K562 (cell line): ENCODE data around the gene DDX50. TPM values are rescaled to one million over a fixed set of nuclear protein-coding genes. Genes with fewer than 3 reads are reported as not detected.

ENCODE experiments used
- ARNT ChIP-seq, 2 experiments: fragments of 450-650 bp; IDR thresholded peaks; 2 replicates each; pipeline ENCODE4 v1.6.1; 2016; ENCODE audit warnings: mild to moderate bottlenecking in 1 of 2
- BMI1 ChIP-seq: fragments of 150-350 bp; IDR thresholded peaks from 2 replicates; pipeline ENCODE4 v1.6.1; 2014; ENCODE audit warnings: low read length
- ETV5 ChIP-seq: sonication (generic); formaldehyde crosslinking; IDR thresholded peaks from 2 replicates; pipeline ENCODE4 v1.4.0; 2020; ENCODE audit warnings: low read depth, mild to moderate bottlenecking, missing genetic modification reagents
- HLTF ChIP-seq: fragments of 450-650 bp; IDR thresholded peaks from 2 replicates; pipeline ENCODE4 v1.6.1; 2016
- HNRNPH1 ChIP-seq: fragments of 200-400 bp; formaldehyde crosslinking; optimal IDR thresholded peaks from 2 replicates; pipeline ENCODE3; 2017; ENCODE audit warnings: low read depth, mild to moderate bottlenecking, low read length, moderate library complexity
- LEF1 ChIP-seq: fragments of 450-650 bp; IDR thresholded peaks from 2 replicates; pipeline ENCODE4 v1.6.1; 2016; ENCODE audit warnings: mild to moderate bottlenecking
- MTA3 ChIP-seq: fragments of 450-650 bp; formaldehyde crosslinking; IDR thresholded peaks from 2 replicates; pipeline ENCODE4 v1.6.1; 2017; ENCODE audit warnings: mild to moderate bottlenecking, borderline replicate concordance
- NELFE ChIP-seq: IDR thresholded peaks from 2 replicates; pipeline ENCODE4 v1.6.1; 2011; ENCODE audit warnings: mild to moderate bottlenecking; ENCODE audit not compliant: insufficient read depth, insufficient read length
- PRMT5 ChIP-seq: sonication (generic); formaldehyde crosslinking; IDR thresholded peaks from 2 replicates; pipeline ENCODE4 v1.5.0; 2020; ENCODE audit warnings: missing genetic modification reagents
- RFX5 ChIP-seq: IDR thresholded peaks from 2 replicates; pipeline ENCODE4 v1.6.1; 2011; ENCODE audit warnings: low read depth, mild to moderate bottlenecking, improper control_type of control experiment, low read length
- TEAD1 ChIP-seq, 2 experiments: fragments of 450-650 bp in 1 of 2; sonication (generic) in 1 of 2; formaldehyde crosslinking; IDR thresholded peaks; 2 replicates each; pipeline versions ENCODE4 v1.4.0 to v1.8.0; 2020 to 2022; ENCODE audit warnings: mild to moderate bottlenecking in 2 of 2, missing genetic modification reagents in 1 of 2
- THRAP3 ChIP-seq: fragments of 450-650 bp; IDR thresholded peaks from 2 replicates; pipeline ENCODE4 v1.6.1; 2016; ENCODE audit warnings: mild to moderate bottlenecking, inconsistent platforms, borderline replicate concordance
- TRIM24 ChIP-seq, 2 experiments: fragments of 450-650 bp; IDR thresholded peaks; 2 replicates each; pipeline ENCODE4 v1.6.1; 2016
- XRCC3 ChIP-seq: fragments of 450-650 bp; IDR thresholded peaks from 2 replicates; pipeline ENCODE4 v1.6.1; 2017; ENCODE audit warnings: mild to moderate bottlenecking, moderate library complexity
- ZBTB8A ChIP-seq: fragments of 450-650 bp; IDR thresholded peaks from 2 replicates; pipeline ENCODE4 v1.6.1; 2018; ENCODE audit warnings: mild to moderate bottlenecking, moderate library complexity; ENCODE audit not compliant: partially characterized antibody
- ZNF224 ChIP-seq: sonication (generic); formaldehyde crosslinking; IDR thresholded peaks from 2 replicates; pipeline ENCODE4 v1.8.0; 2022; ENCODE audit warnings: mild to moderate bottlenecking, missing genetic modification reagents
- ZNF431 ChIP-seq: sonication (generic); formaldehyde crosslinking; IDR thresholded peaks from 2 replicates; pipeline ENCODE4 v1.8.0; 2022; ENCODE audit warnings: mild to moderate bottlenecking, missing genetic modification reagents
- ZNF668 ChIP-seq: fragments of 250-450 bp; sonication (Bioruptor Pico); IDR thresholded peaks from 2 replicates; pipeline ENCODE4 v1.8.0; 2022; ENCODE audit warnings: mild to moderate bottlenecking, inconsistent platforms
- polyA plus RNA-seq, 8 experiments: library from polyadenylated mRNA; depleted of rRNA in 4 of 8; stranded (reverse) in 5 of 8; unstranded in 3 of 8; fragments of >200 nt; fragmentation: Nextera tagmentation in 2 of 8; fragmentation: Illumina TruSeq in 1 of 8; extraction: Ambion mirVana in 2 of 8; extraction: Trizol in 1 of 8; gene quantifications; 2 replicates each; pipeline versions ENCODE4 v1.2.1 to v1.2.3, GENCODE V29; 2011 to 2014; ENCODE audit warnings: inconsistent platforms in 1 of 8, missing spikeins in 1 of 8
- total RNA-seq, 7 experiments: library from RNA; depleted of rRNA in 6 of 7; stranded (reverse); fragments of >200 nt in 6 of 7; fragmentation: Illumina TruSeq in 2 of 7; extraction: Trizol in 2 of 7; gene quantifications; 2 replicates each; pipeline versions ENCODE4 v1.2.1 to v1.2.3, GENCODE V29; 2011 to 2021; ENCODE audit warnings: low replicate concordance in 1 of 7
- TF ChIP-seq, protein P1 (sequence below): fragments of 250-450 bp; sonication (Bioruptor Pico); IDR thresholded peaks from 2 replicates; pipeline ENCODE4 v1.5.0; 2021; ENCODE audit warnings: mild to moderate bottlenecking, borderline replicate concordance
- TF ChIP-seq, protein P2 (sequence below): fragments of 450-650 bp; IDR thresholded peaks from 2 replicates; pipeline ENCODE4 v1.6.1; 2018; ENCODE audit warnings: mild to moderate bottlenecking, low read depth; ENCODE audit not compliant: partially characterized antibody
- TF ChIP-seq, protein P3 (sequence below): fragments of 450-650 bp; IDR thresholded peaks from one replicate; pipeline ENCODE4 v1.6.1; 2018; ENCODE audit warnings: mild to moderate bottlenecking, moderate library complexity; ENCODE audit not compliant: partially characterized antibody
- TF ChIP-seq, protein P4 (sequence below): conservative IDR thresholded peaks from 2 replicates; pipeline ENCODE4 v1.6.1; 2011; ENCODE audit warnings: low read depth, mild to moderate bottlenecking, low read length; ENCODE audit not compliant: control insufficient read depth
- TF ChIP-seq, protein P5 (sequence below): fragments of 250-450 bp; sonication (Bioruptor Pico); IDR thresholded peaks from 2 replicates; pipeline ENCODE4 v1.4.0; 2020; ENCODE audit warnings: mild to moderate bottlenecking

Gene DDX50
- total and polyA plus RNA-seq, 9 of the 15 experiments (the other 6 are each of a cell fraction or from before 2014, with no cell fraction given): 36.7 to 86.8 (median 57.4) TPM

DNA sequence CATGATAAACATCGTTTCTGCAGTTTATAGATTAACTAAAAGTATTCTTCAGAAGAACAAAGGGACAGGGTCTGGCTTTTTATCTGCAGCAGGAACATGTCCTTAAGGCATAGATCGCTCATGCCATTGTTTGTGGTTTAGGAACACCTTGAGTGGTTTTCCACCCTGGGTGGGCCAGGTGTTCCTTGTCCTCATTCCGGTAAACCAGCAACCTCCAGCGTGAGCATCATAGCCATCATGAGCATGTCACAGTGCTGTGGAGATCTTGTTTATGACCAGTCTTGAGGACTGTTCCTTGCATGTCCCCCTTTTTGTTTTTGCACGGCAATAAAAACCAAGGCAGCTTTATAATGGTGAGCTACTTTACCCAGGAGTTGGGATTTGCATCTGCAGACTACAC lies 39.9 kb upstream of the DDX50 start (continued):
- TF ChIP-seq, protein P1, sequence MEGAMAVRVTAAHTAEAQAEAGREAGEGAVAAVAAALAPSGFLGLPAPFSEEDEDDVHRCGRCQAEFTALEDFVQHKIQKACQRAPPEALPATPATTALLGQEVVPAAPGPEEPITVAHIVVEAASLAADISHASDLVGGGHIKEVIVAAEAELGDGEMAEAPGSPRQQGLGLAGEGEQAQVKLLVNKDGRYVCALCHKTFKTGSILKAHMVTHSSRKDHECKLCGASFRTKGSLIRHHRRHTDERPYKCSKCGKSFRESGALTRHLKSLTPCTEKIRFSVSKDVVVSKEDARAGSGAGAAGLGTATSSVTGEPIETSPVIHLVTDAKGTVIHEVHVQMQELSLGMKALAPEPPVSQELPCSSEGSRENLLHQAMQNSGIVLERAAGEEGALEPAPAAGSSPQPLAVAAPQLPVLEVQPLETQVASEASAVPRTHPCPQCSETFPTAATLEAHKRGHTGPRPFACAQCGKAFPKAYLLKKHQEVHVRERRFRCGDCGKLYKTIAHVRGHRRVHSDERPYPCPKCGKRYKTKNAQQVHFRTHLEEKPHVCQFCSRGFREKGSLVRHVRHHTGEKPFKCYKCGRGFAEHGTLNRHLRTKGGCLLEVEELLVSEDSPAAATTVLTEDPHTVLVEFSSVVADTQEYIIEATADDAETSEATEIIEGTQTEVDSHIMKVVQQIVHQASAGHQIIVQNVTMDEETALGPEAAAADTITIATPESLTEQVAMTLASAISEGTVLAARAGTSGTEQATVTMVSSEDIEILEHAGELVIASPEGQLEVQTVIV: no peak
- TF ChIP-seq, protein P2, sequence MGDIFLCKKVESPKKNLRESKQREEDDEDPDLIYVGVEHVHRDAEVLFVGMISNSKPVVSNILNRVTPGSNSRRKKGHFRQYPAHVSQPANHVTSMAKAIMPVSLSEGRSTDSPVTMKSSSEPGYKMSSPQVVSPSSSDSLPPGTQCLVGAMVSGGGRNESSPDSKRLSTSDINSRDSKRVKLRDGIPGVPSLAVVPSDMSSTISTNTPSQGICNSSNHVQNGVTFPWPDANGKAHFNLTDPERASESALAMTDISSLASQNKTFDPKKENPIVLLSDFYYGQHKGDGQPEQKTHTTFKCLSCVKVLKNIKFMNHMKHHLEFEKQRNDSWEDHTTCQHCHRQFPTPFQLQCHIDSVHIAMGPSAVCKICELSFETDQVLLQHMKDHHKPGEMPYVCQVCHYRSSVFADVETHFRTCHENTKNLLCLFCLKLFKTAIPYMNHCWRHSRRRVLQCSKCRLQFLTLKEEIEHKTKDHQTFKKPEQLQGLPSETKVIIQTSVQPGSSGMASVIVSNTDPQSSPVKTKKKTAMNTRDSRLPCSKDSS: peak; percentile 98
- TF ChIP-seq ZNF224 (CRISPR knock-in tag) (no peak), ZNF668 (CRISPR knock-in tag) (no peak), ZBTB8A (no peak), HLTF (0 out of 2 replicates have a peak, but pooled peaks have one; percentile 30), THRAP3 (no peak), NELFE (no peak), PRMT5 (CRISPR knock-in tag) (no peak), LEF1 (no peak), BMI1 (no peak), TEAD1 (CRISPR knock-in tag; IDR thresholded peaks at IDR 0.05) (no peak), XRCC3 (peak; percentile 98), ARNT (IDR thresholded peaks at IDR 0.05) (no peak), TRIM24 (IDR thresholded peaks at IDR 0.05) (peak; percentile 68 to 91), ZNF431 (CRISPR knock-in tag) (no peak), MTA3 (peak; percentile 59; the same call in 1 of the 2 replicates), ETV5 (CRISPR knock-in tag) (no peak), RFX5 (no peak), HNRNPH1 (no peak)
- TF ChIP-seq, protein P3, sequence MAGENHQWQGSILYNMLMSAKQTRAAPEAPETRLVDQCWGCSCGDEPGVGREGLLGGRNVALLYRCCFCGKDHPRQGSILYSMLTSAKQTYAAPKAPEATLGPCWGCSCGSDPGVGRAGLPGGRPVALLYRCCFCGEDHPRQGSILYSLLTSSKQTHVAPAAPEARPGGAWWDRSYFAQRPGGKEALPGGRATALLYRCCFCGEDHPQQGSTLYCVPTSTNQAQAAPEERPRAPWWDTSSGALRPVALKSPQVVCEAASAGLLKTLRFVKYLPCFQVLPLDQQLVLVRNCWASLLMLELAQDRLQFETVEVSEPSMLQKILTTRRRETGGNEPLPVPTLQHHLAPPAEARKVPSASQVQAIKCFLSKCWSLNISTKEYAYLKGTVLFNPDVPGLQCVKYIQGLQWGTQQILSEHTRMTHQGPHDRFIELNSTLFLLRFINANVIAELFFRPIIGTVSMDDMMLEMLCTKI: no peak
- TF ChIP-seq, protein P4, sequence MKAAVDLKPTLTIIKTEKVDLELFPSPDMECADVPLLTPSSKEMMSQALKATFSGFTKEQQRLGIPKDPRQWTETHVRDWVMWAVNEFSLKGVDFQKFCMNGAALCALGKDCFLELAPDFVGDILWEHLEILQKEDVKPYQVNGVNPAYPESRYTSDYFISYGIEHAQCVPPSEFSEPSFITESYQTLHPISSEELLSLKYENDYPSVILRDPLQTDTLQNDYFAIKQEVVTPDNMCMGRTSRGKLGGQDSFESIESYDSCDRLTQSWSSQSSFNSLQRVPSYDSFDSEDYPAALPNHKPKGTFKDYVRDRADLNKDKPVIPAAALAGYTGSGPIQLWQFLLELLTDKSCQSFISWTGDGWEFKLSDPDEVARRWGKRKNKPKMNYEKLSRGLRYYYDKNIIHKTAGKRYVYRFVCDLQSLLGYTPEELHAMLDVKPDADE: no peak
- TF ChIP-seq, protein P5, sequence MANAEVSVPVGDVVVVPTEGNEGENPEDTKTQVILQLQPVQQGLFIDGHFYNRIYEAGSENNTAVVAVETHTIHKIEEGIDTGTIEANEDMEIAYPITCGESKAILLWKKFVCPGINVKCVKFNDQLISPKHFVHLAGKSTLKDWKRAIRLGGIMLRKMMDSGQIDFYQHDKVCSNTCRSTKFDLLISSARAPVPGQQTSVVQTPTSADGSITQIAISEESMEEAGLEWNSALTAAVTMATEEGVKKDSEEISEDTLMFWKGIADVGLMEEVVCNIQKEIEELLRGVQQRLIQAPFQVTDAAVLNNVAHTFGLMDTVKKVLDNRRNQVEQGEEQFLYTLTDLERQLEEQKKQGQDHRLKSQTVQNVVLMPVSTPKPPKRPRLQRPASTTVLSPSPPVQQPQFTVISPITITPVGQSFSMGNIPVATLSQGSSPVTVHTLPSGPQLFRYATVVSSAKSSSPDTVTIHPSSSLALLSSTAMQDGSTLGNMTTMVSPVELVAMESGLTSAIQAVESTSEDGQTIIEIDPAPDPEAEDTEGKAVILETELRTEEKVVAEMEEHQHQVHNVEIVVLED (CRISPR knock-in tag): no peak
